ENCODE data around the gene INTS11. TPM values are rescaled to one million over a fixed set of nuclear protein-coding genes. Genes with fewer than 3 reads are reported as not detected.

The INTS11 gene
- total and polyA plus RNA-seq, 9 of the 15 experiments (the other 6 are each of a cell fraction or from before 2014, with no cell fraction given): 3.6 to 183 (median 110) TPM

- no peak for TF ChIP-seq L3MBTL2 (IDR thresholded peaks at IDR 0.05)
Measured at GRCh38 chr1:1343811-1344421, 19.5 kb upstream of the INTS11 start (continued).

GRCh38 chr1:1342584-1343115, 18.2 kb upstream of the INTS11 start:
- Histone ChIP-seq H3K27ac (ENCODE audit: extremely low read depth, low read depth, low read length) (no peak overlapping the region), H3K36me3 (ENCODE audit: control insufficient read depth, insufficient read depth, low read length) (peaks cover 73% of the 10 kb centered on the region; the same call in 2 of the 3 replicates), H2AFZ (ENCODE audit: low read depth, low read length) (no peak overlapping the region), H4K20me1 (replicated peaks; ENCODE audit: control insufficient read depth, insufficient read depth, low read length) (peaks cover 45% of the 10 kb centered on the region; the same call in 1 of the 2 replicates), H3K9me1 (ENCODE audit: control insufficient read depth, insufficient read depth, low read length) (peaks cover 8% of the 10 kb centered on the region), H3K27me3 (ENCODE audit: control insufficient read depth in 2 of 2, insufficient read depth in 2 of 2, low read length in 2 of 2) (no peaks in the 10 kb centered on the region), H3K79me2 (ENCODE audit: control insufficient read depth, insufficient read depth, low read length) (peaks cover 49% of the 10 kb centered on the region), H3K9me3 (replicated peaks; ENCODE audit: control insufficient read depth, insufficient read depth, low read depth, low read length) (peaks cover 2% of the 10 kb centered on the region; the same call in 1 of the 2 replicates), H3K9ac (ENCODE audit: insufficient read depth in 1 of 2, low read depth in 2 of 2, low read length in 2 of 2) (no peak overlapping the region), H3K4me2 (ENCODE audit: insufficient read depth, low read length) (no peak overlapping the region), H3K4me3 (no peak overlapping the region), H3K4me1 (replicated peaks in 1 of 2; ENCODE audit: control insufficient read depth in 2 of 2, insufficient read depth in 2 of 2, low read length in 2 of 2) (peaks cover 9 to 88% of the 10 kb centered on the region in 2 experiments; a peak in 3 of 5 replicates)
- DNase-seq (ENCODE audit: extremely low read depth in 1 of 4, low spot score in 3 of 4): no peak
- POLR2A ChIA-PET: interaction anchor here (0.6 to 1.1 kb wide), 3 partner anchors 11 to 17 kb away, joined by 3 to 4 read pairs (median 4); no protein-coding TSS in a partner anchor
- in situ Hi-C loops (cut with MboI) (no loop called here), intact Hi-C loops (cut with micrococcal nuclease) (no loop called here)
- 0 out of 2 replicates have a peak, but pooled peaks have one; percentile 10 for TF ChIP-seq POLR2G (IDR thresholded peaks at IDR 0.05; ENCODE audit: low read depth, low read length)
- TF ChIP-seq THRA (IDR thresholded peaks at IDR 0.05): no peak
- no peak for ATAC-seq
- no TSS peak for BruUV-seq (replicated peaks)
- CTCF ChIA-PET (ENCODE audit: low intra/inter-chr PET ratio): no interaction called here
- WGBS (ENCODE audit: insufficient coverage, low coverage, missing lambda C conversion rate): 95% methylated on average over 17 of the region's 18 CpGs
- no peak for FAIRE-seq

Data from K562 (cell line).